Measurements from ENCODE around the gene RMND5B. TPM values are rescaled to one million over a fixed set of nuclear protein-coding genes. Genes with fewer than 3 reads are reported as not detected.
"Not testable (repeated sequence)": the region's sequence is repeated elsewhere in the genome, so short reads cannot be mapped to it uniquely, and the experiment has no call there.

The RMND5B gene
- total RNA-seq, 1 donor from 2014 or later = 28.9 TPM

DNA sequence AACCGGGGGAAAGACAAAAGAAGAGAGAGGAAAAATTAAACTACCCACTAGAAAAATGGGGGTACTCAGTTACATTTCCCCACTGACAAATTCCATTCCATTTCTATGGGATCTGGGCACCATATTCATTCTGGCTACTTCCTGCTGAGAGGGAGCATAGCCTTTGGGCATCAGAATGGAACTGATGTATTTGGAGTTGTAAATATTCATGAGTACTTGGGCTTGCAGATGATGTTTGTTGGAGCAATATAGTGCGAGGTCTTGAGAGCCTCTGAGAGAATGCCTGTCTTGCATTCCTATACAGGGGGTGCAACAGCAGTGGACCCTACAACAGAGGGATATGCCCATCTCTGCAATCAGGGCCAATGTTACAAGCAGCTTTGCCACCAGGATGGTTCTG lies 39.6 kb downstream of the RMND5B start:
- DNase-seq (ENCODE audit: low read depth, low spot score) = no peak

DNA sequence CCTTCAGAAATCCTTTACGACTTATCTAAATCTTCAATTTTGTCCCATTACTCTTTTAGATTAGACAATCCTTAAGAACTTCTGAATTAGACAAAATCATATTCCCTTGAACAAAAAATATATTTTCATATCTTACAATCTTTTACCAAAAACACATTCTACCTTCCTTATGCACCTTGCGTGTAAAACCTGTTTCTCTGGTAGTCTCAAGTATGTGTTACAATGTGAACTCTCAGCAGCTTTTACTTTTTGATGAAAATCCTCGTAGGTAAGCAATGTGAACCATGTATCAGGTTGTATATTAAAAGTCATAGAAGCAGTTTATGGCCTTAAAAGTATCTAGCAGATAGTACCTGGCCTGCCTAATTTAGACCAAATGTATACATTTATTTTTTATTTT lies 43.6 kb downstream of the RMND5B start:
- DNase-seq (ENCODE audit: low read depth, low spot score) = no peak

DNA sequence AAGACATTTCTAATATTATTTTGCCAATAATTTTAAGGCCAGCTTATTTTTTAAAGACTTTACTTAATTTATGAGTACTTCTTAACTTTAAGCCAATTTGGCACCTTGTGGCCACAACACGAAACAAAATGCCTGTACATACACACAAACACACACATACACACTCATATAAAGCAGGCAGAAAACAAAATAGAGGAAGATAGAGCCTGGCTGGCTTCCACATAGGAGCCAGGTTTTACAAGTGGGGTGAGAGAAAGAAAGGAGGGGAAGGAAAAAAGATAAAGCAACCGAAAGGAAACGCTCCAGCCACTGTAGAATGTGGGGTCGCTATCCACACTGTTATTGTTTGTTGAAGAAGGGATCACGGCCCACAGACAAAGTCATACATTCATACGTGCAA lies 46.0 kb downstream of the RMND5B start:
- DNase-seq (ENCODE audit: low read depth, low spot score) = no peak

DNA sequence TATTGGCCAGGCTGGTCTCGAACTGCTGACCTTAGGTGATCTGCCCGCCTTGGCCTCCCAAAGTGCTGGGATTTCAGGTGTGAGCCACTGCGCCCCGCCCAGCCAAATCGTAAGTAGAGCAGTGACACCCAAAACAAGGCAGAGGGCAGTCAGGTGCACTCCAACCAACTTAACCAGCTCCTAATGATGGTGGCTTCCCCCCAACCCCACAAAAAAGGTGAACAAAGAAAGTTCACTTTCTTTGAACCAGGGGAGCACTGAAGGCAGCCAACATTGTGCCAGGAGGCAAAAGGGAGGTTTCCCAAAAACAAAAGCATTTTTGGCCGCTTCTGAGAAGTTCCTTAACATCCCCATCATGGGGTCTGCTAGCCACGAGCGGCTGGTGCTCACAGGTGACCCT lies 46.8 kb downstream of the RMND5B start:
- no peak for DNase-seq (ENCODE audit: low read depth, low spot score)

DNA sequence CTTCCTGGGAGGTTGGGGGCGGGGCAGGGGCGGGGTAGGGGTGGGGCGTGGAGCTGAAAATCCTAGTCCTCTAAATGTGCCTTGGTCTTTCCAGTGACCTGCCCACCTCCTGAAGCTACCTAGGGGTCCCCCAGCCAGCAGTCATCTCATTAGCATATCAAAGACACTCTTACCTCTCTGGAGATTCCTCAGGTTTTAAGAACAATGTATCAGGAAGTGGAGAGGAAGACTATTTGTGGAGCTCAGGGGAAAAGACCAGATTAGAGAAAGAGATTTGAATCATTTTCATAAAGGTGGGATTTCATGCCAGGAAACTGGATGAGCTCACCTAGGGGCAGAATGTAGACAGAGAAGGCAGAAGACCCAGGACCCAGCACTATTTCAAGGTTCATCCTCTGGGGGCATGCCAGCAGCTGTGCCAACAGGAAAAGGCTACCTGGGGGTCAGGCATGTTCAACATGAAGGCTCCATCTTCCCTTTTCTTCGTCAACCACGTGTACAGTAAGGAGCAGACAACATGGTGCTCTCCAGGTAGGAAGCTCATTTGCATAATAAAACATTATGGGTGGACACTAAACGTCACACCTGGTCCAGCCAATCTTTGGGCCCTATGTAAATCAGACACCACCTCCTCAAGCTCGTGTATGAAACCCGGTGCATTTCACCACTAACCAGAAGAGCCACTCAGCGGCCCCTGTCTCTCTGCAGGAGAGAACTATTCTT lies 49.5 kb downstream of the RMND5B start:
- no peak for DNase-seq (ENCODE audit: low read depth, low spot score)

DNA sequence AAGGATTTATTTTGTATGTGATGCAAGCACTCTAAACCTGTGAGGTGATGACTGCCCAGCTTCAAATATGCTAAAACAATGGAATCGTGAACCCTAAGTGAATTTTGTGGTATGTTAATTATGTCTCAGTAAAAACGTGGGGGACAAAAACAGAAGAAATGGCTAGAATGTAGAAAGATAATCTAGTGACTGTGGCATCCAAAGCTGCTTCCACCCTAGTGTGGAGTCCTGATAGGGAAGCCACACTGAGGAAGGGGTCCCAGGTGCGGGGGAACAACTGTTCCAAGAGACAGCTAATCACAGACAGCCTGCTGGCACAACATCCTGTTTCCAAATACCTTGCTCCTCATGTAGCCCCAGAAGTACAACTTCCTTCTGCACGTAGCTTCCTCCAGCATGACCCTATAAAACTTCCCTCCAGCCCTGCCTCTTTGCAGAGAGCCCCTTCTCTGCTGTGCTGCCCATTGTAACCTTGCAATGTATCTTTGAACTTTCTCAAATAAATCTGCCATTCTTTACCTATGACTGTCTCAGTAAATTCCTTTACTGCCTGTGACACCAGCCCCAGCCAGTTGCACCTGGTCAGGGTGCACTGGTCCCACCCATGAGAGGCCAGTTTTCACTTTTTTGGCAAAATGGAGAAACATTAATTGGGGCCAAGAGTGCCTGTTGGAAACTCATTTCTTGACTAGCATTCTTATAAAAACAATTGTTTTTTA lies 51.5 kb downstream of the RMND5B start:
- DNase-seq (ENCODE audit: low read depth, low spot score) = no peak

DNA sequence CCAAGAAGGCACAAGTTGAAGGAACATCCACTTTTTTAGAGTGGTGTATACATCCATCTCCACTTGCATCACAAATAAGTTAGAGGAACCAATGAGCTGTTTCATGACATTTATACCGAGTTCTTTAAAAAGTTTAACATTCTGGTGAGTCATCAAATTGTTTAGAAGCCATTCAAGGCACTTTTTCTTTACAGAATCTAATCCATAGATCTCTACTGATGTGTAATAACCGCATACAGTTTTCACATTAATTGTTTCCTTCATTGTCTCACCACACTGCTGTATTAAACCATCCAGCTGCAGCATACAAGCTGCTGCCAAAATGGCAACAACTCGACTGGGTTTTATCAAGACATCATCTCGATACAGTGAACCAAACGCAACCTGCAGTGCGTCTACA lies 55.6 kb downstream of the RMND5B start:
- no peak for DNase-seq (ENCODE audit: low read depth, low spot score)

DNA sequence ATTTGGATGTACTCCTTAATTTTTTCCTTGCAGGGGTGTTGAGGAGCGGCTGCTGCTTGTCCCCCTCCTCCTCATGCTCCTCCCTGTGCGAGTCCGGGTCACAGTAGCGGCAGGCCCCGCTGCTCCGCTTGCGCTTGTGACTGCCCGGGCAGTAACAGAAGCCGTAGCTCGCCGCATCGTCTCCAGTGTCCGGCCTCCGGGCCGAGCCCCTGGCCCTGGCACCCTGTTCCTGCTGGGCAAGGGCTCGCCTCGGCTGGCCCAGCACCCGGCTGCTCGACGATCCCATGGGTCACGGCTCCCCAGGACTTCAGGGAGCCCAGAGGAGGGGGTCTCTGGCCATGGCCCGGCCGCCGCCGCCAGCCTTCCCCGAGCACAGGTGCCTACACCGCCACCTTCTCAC lies 56.2 kb downstream of the RMND5B start, which contains the start of gene GMCL2:
GMCL2 (minus strand) TSS at position 358 of the 400 bp plus-strand sequence; CDS start at position 286, 72 bp downstream.
- DNase-seq (ENCODE audit: low read depth, low spot score) = no peak

DNA sequence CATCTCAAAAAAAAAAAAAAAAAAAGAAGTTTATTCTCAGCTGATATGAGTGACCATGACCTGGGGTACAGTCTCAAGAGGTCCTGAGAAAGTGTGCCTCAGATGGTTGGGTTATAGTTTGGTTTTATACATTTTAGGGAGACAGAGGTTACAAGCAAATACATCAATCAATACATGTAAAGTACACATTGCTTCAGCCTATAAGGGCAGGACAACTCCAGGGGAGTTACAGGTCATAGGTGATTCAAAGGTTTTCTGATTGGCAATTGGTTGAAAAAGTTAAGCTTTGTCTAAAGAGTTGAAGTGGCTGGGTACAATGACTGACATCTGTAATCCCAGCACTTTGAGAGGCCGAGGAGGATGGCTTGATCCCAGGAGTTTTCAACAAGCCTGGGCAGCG lies 58.6 kb downstream of the RMND5B start:
- no peak for DNase-seq (ENCODE audit: low read depth, low spot score)

DNA sequence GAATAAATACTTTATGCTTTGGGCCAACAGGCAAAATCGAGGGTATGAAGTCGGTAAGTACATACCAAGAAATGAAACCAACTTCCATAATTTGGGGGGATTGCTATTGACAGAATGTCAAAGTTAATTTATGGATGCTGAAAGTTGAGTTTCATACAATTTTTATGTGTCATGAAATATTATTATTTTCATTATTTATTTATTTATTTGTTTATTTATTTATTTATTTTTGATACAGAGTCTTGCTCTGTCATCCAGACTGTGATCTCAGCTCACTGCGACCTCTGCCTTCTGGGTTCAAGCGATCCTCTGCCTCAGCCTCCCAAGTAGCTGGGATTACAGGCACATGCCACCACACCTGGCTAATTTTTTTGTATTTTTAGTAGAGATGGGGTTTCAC lies 60.8 kb downstream of the RMND5B start:
- DNase-seq (ENCODE audit: low read depth, low spot score) = no peak

DNA sequence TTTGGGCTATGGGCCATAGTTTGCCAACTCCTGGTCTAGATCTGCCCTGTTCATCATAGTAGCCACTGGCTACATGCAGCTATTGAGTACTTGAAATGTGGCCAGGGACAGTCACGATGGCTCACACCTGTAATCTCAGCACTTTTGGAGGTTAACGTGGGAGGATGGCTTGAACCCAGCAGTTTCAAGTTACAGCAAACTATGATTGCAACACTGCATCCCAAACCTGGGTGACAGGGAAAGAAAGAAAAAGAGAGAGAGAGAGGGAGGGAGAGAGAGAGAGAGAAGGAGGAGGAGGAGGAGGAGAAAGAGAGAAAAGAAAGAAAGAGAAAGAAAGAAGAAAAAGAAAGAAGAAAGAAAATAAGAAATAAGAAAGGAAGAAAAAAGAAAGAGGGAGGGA lies 61.4 kb downstream of the RMND5B start:
- no peak for DNase-seq (ENCODE audit: low read depth, low spot score)

DNA sequence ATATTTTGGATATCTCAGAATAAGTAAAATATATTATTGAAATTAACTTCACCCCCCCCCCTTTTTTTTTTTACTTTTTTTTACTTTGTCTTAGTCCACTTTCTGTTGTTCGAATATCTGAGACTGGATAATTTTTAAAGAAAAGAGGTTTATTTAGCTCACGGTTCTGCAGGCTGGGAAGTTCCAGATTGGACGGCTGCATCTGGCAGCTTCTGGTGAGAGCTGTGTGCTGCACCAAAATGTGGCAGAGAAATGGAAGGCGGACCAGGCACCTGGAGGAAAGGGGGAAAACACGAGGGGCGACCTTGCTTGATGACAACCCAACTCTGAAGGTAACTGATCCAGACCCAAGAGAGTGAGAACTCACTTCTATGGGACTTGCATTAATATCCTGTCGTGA lies 62.0 kb downstream of the RMND5B start:
- no peak for DNase-seq (ENCODE audit: low read depth, low spot score)

DNA sequence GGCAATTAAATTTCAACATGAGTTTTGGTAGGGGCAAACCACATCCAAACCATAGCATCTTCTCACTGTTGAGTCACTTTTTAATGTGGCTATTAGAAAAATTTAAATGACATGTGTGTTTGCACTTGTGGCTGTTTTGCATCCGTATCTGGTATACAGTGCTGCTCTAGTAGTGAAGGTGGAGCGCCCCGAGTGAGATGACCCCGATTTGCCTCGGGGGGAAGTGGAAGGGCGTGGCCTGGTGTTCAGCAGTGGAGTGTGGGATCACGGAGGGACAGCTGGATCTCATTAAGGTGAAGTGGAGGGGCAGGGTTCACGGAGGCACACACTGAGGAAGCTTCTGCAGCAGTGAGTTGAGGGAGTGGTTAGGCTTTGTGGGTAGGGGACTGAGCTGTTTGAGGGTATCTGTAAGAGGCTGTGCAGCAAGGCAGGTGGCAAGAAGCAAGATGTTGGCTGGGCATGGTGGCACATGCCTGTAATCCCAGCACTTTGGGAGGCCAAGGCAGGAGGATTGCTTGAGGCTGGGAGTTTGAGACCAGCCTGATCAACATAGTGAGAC lies 62.5 kb downstream of the RMND5B start:
- DNase-seq (ENCODE audit: low read depth, low spot score) = no peak

DNA sequence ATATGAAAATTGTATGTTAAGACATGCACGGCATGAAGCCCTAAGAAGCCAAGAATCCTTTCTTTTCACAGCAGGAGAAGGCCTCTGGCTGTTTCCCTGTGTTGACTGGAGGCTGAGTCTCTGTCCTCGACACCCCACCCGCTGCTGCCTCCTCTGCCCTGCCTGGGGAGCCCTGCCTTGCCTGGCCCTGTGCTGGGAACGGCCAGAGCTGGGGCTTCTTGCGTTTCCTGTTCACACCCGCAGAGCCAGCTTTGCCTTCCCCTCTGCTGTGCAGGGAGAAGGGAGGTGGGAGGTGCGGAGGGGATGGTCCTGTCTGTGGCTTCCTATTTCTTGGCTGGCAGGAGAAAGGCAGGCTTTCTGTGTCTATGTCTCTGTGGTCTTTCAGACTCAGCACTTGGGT lies 63.2 kb downstream of the RMND5B start:
- no peak for DNase-seq (ENCODE audit: low read depth, low spot score)

DNA sequence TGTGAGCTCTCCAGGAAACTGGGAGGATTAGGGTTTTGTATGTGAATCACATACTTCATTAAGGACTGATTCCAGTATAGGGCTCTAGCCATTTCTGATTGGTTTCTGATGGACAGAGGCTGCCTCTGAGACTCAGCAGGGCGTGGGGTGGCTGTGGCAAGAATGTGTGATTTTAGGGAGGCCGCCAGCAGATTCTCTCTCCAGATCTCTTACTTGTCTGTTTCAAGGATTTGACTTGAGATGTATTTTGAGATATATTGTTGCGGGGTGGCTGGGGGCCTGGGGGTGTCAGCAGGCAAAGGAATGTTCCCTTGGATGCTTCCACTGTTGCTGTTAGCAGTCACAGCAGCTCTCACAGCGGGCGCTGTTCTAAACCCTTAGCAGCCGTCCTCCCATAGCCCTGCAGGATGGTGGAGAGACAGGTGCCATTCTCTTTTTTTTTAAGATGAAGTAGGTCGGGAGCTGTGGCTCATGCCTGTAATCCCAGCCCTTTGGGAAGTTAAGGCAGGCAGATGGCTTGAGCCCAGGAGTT lies 65.5 kb downstream of the RMND5B start:
- DNase-seq (ENCODE audit: low read depth, low spot score) = no peak

DNA sequence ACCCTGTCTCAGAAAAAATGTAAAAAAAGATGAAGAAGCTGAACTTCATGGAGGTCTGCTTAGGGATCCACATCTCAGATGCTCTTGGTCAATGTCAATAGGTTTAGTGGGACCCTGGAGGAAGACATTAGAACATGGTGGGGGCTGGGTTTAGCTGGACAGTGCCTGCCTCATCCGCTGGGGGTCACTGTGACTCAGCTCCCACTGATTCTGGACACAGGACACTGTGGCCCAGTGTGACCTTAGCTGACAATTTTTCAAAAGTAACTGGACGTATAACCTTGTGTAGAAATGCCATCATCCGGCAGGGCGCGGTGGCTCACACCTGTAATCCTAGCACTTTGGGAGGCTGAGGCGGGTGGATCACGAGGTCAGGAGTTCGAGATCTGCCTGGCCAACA lies 66.2 kb downstream of the RMND5B start:
- no peak for DNase-seq (ENCODE audit: low read depth, low spot score)

DNA sequence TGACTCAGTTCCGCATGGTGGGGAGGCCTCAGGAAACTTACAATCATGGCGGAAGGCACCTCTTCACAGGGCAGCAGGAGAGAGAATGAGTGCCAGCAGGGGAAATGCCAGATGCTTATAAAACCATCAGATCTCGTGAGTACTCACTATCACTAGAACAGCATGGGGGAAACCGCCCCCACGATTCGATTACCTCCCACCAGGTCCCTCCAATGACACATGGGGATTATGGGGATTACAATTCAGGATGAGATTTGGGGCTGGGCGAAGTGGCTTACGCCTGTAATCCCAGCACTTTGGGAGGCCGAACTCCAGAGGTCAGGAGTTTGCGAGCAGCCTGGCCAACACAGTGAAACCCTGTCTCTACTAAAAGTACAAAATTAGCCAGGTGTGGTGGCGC lies 67.3 kb downstream of the RMND5B start:
- DNase-seq (ENCODE audit: low read depth, low spot score) = not testable (repeated sequence)

DNA sequence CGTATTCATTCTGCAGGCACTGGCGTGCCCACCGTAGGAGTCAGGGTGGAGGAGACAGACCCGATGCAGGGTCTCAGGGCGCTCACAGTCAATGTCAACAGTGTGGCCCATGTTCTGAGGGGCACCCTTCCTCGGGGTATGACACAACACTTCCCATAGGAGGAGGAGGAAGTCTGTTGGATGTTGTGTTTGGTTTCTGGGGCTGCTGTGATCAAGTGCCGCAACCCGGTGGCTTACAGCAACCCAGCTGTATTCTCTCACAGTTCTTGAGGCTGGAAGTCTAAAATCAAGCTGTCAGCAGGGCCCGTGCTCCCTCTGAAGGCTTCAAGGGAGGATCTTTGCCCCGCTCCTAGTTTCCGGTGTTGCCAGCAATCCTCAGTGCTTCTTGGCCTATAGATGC lies 67.9 kb downstream of the RMND5B start:
- DNase-seq (ENCODE audit: low read depth, low spot score) = no peak

DNA sequence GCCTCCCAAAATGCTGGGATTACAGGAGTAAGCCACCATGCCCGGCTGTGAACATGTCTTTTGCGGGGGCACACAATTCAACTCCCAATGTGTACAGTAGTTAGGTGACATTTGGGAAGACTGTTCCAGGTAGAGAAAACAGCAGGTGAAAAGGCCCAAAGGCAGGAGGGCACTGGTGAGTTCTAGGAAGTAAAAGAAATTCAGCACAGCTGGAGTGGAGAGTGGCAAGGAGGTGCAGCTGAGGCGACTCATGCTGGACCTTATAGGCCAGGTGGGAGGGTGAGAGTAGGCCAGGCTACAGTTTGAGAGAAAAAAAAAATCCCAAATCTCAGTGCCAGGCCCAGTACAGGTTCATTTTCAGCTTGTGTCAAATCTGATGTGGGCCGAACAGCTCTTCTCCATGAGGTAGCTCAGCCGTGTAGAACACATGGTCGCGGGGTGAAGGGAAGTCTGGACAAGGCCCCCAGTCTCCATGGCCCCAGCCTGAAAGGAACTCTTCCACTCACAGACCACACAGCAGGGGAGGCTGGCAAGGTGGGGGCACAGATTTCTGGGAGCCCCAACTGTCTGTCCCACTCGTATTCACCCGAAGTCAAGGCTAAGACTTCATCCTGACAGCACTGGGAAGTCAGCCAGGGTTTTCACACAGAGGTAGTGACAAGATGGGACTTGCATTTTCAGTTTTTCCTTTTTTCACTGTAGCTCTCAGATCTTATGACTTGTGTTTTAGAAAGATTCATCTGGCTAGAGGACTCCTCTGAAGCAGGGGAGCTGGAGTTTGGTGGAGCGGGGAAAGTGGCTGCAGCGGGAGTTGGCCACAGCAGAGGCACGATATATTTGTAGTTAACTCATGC lies 69.0 kb downstream of the RMND5B start:
- no peak for DNase-seq (ENCODE audit: low read depth, low spot score)
